Mesodermal cell (in vitro differentiated cells): ENCODE results near the gene HIF3A.

Experiments used
- H3K27ac ChIP-seq: 2 replicates; pipeline ENCODE4 v1.7.0; 2013; ENCODE audit warnings: mild to moderate bottlenecking, low read depth, low read length, moderate library complexity; ENCODE audit not compliant: severe bottlenecking
- H3K36me3 ChIP-seq: 2 replicates; pipeline ENCODE4 v1.7.1; 2013; ENCODE audit warnings: mild to moderate bottlenecking, low read length, moderate library complexity; ENCODE audit not compliant: control insufficient read depth, insufficient read depth
- H3K4me1 ChIP-seq: one replicate; pipeline ENCODE4 v1.7.1; 2013; ENCODE audit warnings: mild to moderate bottlenecking, low read length; ENCODE audit not compliant: insufficient read depth, control insufficient read depth, poor library complexity, severe bottlenecking
- H3K4me3 ChIP-seq: 2 replicates; pipeline ENCODE4 v1.7.0; 2013; ENCODE audit warnings: low read length, control low read depth, mild to moderate bottlenecking; ENCODE audit not compliant: insufficient read depth, poor library complexity, severe bottlenecking; ENCODE audit errors: extremely low read depth
- H3K9me3 ChIP-seq: 2 replicates; pipeline ENCODE4 v1.7.1; 2013; ENCODE audit warnings: mild to moderate bottlenecking, low read length, moderate library complexity; ENCODE audit not compliant: control insufficient read depth
- WGBS, 2 experiments: methylation state at CpG; one replicate each; pipeline ENCODE4 v1.1.5; 2013; ENCODE audit warnings: missing lambda C conversion rate in 2 of 2; ENCODE audit not compliant: insufficient coverage in 2 of 2; 5-methylcytosine and 5-hydroxymethylcytosine counted together

The HIF3A gene

GRCh38 chr19:46294494-46294893, 2.3 kb upstream of the HIF3A start:
- Histone ChIP-seq H3K9me3 (peaks cover 12% of the 10 kb centered on the region), H3K27ac (no peak overlapping the region), H3K4me3 (no peak overlapping the region), H3K4me1 (peaks cover 4% of the 10 kb centered on the region), H3K36me3 (no peaks in the 10 kb centered on the region)
- 86 to 91% methylated on average over 3 to 6 of the region's 6 CpGs for WGBS, 2 experiments

DNA sequence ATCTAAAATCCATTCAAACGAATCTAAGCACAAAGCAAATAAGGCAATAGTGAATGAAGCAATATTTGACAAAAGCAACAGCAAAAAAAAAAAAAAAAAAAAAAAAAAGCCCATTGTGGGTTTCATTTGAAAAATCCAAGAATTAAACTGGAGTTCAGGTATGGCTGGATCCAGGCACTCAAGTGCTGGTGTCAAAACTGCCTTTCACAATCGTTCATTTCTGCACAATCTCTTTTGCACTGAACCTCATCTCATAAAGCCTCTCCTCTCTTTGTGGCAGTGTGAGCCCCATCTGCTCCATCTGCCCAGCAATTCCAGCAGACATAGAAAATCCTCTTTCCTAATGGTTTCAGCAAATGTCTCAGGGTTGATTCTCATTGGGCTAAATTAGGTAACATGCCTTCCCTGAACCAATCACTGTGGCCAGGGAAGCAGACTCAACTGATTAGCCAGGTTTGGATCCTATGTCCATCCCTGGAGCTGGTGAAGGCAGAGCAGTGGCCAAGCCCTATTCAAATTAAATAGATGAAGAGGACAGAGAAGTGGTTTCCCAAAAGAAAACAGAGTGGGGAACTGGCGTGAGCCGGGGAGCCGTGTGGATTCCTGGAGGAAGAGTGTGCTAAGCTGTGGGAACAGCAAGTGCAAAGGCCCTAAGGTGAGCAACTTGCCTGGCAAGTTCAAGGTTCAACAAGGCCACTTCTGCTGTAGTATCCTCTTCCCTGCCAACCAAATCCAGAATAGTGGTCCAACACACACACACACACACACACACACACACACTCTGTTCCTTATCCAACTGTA, 1.2 kb upstream of the HIF3A start:
- H3K4me1 ChIP-seq: peaks cover 8% of the 10 kb centered on the region
- peaks cover 5% of the 10 kb centered on the region for H3K9me3 ChIP-seq
- H3K27ac ChIP-seq: no peak overlapping the region
- no peak overlapping the region for H3K4me3 ChIP-seq
- 88 to 97% methylated on average over 4 of the region's 5 CpGs for WGBS, 2 experiments
- H3K36me3 ChIP-seq: no peaks in the 10 kb centered on the region

GRCh38 chr19:46296202-46296480, 701 bp upstream of the HIF3A start:
- Histone ChIP-seq H3K36me3 (no peaks in the 10 kb centered on the region), H3K9me3 (peaks cover 2% of the 10 kb centered on the region), H3K27ac (no peak overlapping the region), H3K4me1 (peaks cover 14% of the 10 kb centered on the region), H3K4me3 (peak overlapping the region; percentile 70)
- 80 to 100% methylated on average over 1 of the region's 3 CpGs for WGBS, 2 experiments

- 86% methylated on average over 14 to 17 of the region's 19 CpGs for WGBS, 2 experiments
- H3K9me3 ChIP-seq: no peaks in the 10 kb centered on the region
- H3K27ac ChIP-seq: no peak overlapping the region
- peak overlapping the region; percentile 70 for H3K4me3 ChIP-seq
- H3K4me1 ChIP-seq: peaks cover 16% of the 10 kb centered on the region
- H3K36me3 ChIP-seq: no peaks in the 10 kb centered on the region
Observed at GRCh38 chr19:46297700-46298478, 1.0 kb downstream of the HIF3A start.

- Histone ChIP-seq H3K4me3 (no peak overlapping the region), H3K9me3 (no peaks in the 10 kb centered on the region), H3K36me3 (no peaks in the 10 kb centered on the region), H3K4me1 (peaks cover 18% of the 10 kb centered on the region), H3K27ac (no peak overlapping the region)
- WGBS, 2 experiments: 74 to 86% methylated on average over 3 to 4 of the region's 7 CpGs
Observed at GRCh38 chr19:46298479-46299003, 1.7 kb downstream of the HIF3A start.

GRCh38 chr19:46299004-46299509, 2.2 kb downstream of the HIF3A start:
- no peak overlapping the region for H3K4me3 ChIP-seq
- no peak overlapping the region for H3K27ac ChIP-seq
- WGBS, 2 experiments: 59 to 68% methylated on average over 5 to 7 of the region's 11 CpGs
- peaks cover under 1% of the 10 kb centered on the region for H3K36me3 ChIP-seq
- no peaks in the 10 kb centered on the region for H3K9me3 ChIP-seq
- H3K4me1 ChIP-seq: peaks cover 19% of the 10 kb centered on the region

- Histone ChIP-seq H3K9me3 (peaks cover under 1% of the 10 kb centered on the region), H3K27ac (no peak overlapping the region), H3K36me3 (peaks cover 4% of the 10 kb centered on the region), H3K4me3 (no peak overlapping the region), H3K4me1 (peaks cover 19% of the 10 kb centered on the region)
- 100% methylated on average over 2 of the region's 7 CpGs for WGBS, 2 experiments
Observed at GRCh38 chr19:46299695-46300094, 2.9 kb downstream of the HIF3A start.

GRCh38 chr19:46303322-46303690, 6.5 kb downstream of the HIF3A start:
- Histone ChIP-seq H3K4me1 (peaks cover 15% of the 10 kb centered on the region), H3K4me3 (no peak overlapping the region), H3K27ac (no peak overlapping the region), H3K36me3 (peaks cover 23% of the 10 kb centered on the region), H3K9me3 (peaks cover 4% of the 10 kb centered on the region)
- WGBS, 2 experiments: 76 to 77% methylated on average over 7 to 9 of the region's 10 CpGs

DNA sequence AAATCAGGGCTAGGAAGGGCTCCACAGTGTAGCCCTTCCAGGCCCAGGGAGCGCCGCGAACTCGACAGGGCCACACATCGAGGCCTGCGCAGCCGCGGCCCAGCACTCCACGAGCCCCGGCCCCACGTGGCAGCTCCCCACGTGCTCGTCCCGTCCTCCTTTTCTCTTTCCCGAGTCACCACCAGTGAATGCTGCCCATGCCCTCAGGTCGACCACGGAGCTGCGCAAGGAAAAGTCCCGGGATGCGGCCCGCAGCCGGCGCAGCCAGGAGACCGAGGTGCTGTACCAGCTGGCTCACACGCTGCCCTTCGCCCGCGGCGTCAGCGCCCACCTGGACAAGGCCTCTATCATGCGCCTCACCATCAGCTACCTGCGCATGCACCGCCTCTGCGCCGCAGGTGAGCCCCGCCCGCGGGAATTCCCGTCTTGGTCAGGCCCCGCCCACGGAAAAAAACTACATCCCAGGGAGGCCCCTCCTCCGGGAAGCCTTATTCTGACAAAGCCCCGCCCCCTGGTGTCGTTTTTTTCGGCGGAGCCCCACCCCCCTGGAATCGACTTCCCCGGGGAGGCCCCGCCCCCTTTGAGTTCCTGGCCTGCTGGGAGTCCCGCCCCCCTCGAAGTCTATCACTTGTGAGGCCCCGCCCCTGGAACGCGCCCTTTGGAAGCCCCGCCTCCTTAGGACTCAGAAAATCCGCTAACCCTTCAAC, 7.0 kb downstream of the HIF3A start:
- H3K9me3 ChIP-seq: peaks cover 4% of the 10 kb centered on the region
- H3K36me3 ChIP-seq: peaks cover 23% of the 10 kb centered on the region
- WGBS, 2 experiments: 44 to 45% methylated on average over 28 to 53 of the region's 56 CpGs
- no peak overlapping the region for H3K4me3 ChIP-seq
- H3K27ac ChIP-seq: no peak overlapping the region
- peaks cover 15% of the 10 kb centered on the region for H3K4me1 ChIP-seq

- Histone ChIP-seq H3K36me3 (peaks cover 29% of the 10 kb centered on the region), H3K9me3 (peaks cover 4% of the 10 kb centered on the region), H3K4me3 (no peak overlapping the region), H3K27ac (no peak overlapping the region), H3K4me1 (peaks cover 3% of the 10 kb centered on the region)
- WGBS, 2 experiments: 91% methylated on average over 3 of the region's 3 CpGs; no CpG with 5 or more reads in 1 of the 2 experiments
Observed at GRCh38 chr19:46306501-46306900, 9.7 kb downstream of the HIF3A start.
